Common myeloid progenitor, CD34-positive (primary cell): ENCODE data around the gene FAM168A.

ENCODE experiments used
- CTCF ChIA-PET: fragments of 350-600 bp; sonication (Branson Sonifier 250); formaldehyde crosslinking; loops from one replicate; lab custom pipeline; 2021; ENCODE audit warnings: antibody characterized with exemption; lab: Charles Lee
- POLR2A ChIA-PET: fragments of 350-600 bp; sonication (Branson Sonifier 250); formaldehyde crosslinking; loops from one replicate; lab custom pipeline; 2021; ENCODE audit warnings: antibody characterized with exemption; lab: Charles Lee
- DNase-seq, 3 donors: peaks; one replicate each; pipeline versions ENCODE4 v3.0.0 to v3.0.0-alpha.2; 2013
- H3K27ac ChIP-seq, 2 experiments: 1 replicate in 1 of 2; 2 replicates in 1 of 2; pipeline ENCODE4 v1.7.0; 2013; ENCODE audit warnings: inconsistent platforms in 2 of 2, low read length in 2 of 2, mild to moderate bottlenecking in 2 of 2, low read depth in 1 of 2, moderate library complexity in 1 of 2; ENCODE audit not compliant: severe bottlenecking in 2 of 2, insufficient read depth in 1 of 2, poor library complexity in 1 of 2
- H3K27me3 ChIP-seq, 5 experiments: replicated peaks in 2 of 5; 1 replicate in 3 of 5; 2 replicates in 2 of 5; pipeline versions ENCODE4 v1.6.1 to v1.7.0; 2013; ENCODE audit warnings: low read length in 4 of 5, mild to moderate bottlenecking in 2 of 5, moderate library complexity in 2 of 5, inconsistent platforms in 1 of 5; ENCODE audit not compliant: insufficient read depth in 5 of 5, control insufficient read depth in 4 of 5
- H3K36me3 ChIP-seq, 4 experiments: 1 replicate in 2 of 4; 2 replicates in 2 of 4; pipeline versions ENCODE4 v1.6.1 to v1.7.0; 2013; ENCODE audit warnings: low read length in 3 of 4, control low read depth in 1 of 4, mild to moderate bottlenecking in 1 of 4; ENCODE audit not compliant: control insufficient read depth in 4 of 4, insufficient read depth in 4 of 4
- H3K4me1 ChIP-seq, 4 experiments: 1 replicate in 3 of 4; 2 replicates in 1 of 4; pipeline versions ENCODE4 v1.6.1 to v1.7.1; 2013; ENCODE audit warnings: low read length in 3 of 4, mild to moderate bottlenecking in 3 of 4, control low read depth in 1 of 4, inconsistent platforms in 1 of 4, moderate library complexity in 1 of 4; ENCODE audit not compliant: control insufficient read depth in 4 of 4, insufficient read depth in 4 of 4; ENCODE audit errors: control extremely low read depth in 1 of 4
- H3K4me3 ChIP-seq, 7 experiments: 1 replicate in 4 of 7; 2 replicates in 3 of 7; pipeline versions ENCODE4 v1.5.1 to v1.7.0; 2013; ENCODE audit warnings: mild to moderate bottlenecking in 7 of 7, low read length in 6 of 7, moderate library complexity in 6 of 7, inconsistent platforms in 2 of 7, low read depth in 2 of 7, control low read depth in 1 of 7; ENCODE audit not compliant: insufficient read depth in 4 of 7, control insufficient read depth in 1 of 7; ENCODE audit errors: extremely low read depth in 1 of 7
- H3K9me3 ChIP-seq, 5 experiments: 1 replicate in 4 of 5; 2 replicates in 1 of 5; pipeline versions ENCODE4 v1.6.1 to v1.7.1; 2013; ENCODE audit warnings: low read length in 4 of 5, mild to moderate bottlenecking in 2 of 5, inconsistent platforms in 1 of 5, low read depth in 1 of 5, moderate library complexity in 1 of 5; ENCODE audit not compliant: control insufficient read depth in 4 of 5, insufficient read depth in 2 of 5; ENCODE audit errors: control extremely low read depth in 1 of 5
- WGBS: methylation state at CpG from one replicate; pipeline ENCODE4 v1.1.5; 2013; ENCODE audit not compliant: insufficient coverage; 5-methylcytosine and 5-hydroxymethylcytosine counted together

FAM168A gene

DNA sequence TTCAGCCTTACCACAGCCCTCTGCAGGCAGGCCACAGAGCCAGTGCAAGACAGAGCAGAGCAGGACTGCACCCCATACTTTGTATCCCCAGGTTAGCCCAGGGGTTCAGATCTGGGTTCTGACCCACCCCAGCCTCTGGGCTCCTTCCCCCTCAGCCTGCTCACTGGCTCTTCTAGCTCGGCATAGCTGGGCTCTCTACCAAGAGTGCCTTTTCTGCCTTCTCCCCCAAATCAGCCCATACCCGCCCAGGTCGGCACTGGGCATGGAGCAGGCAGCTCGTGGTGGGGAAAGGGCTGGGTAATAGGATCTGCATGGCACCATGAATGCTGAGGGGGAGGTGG is 213.4 kb downstream of the FAM168A start:
- no peak for DNase-seq
- H3K9me3 ChIP-seq, result no peaks in the 10 kb centered on the region
- peak overlapping the region in 3 of 7 experiments; percentile 11 to 42 (median 33) for H3K4me3 ChIP-seq
- peaks cover 0 to 52% (median 0%) of the 10 kb centered on the region in 4 experiments for H3K36me3 ChIP-seq
- WGBS, result 27% methylated on average over 3 of the region's 4 CpGs
- H3K27ac ChIP-seq, result peak overlapping the region in 1 of 2 experiments; percentile 81
- H3K4me1 ChIP-seq, result peaks cover 12 to 100% (median 99%) of the 10 kb centered on the region in 4 experiments
- H3K27me3 ChIP-seq, result no peaks in the 10 kb centered on the region
- ChIA-PET POLR2A (interaction anchor here (0.7 to 1.5 kb wide), 3 partner anchors 8 to 61 kb away, joined by 3 to 17 read pairs (median 5); partner anchors contain the start of gene RELT), CTCF (interaction anchor here (0.9 to 2.2 kb wide), 9 partner anchors 9 to 79 kb away, joined by 3 to 15 read pairs (median 4); no protein-coding TSS in a partner anchor)

GRCh38 chr11:73384125-73384441 is 213.8 kb downstream of the FAM168A start:
- Histone ChIP-seq H3K36me3 (peaks cover 0 to 52% (median 0%) of the 10 kb centered on the region in 4 experiments), H3K4me1 (peaks cover 12 to 100% (median 99%) of the 10 kb centered on the region in 4 experiments), H3K27ac (peak overlapping the region in 1 of 2 experiments; percentile 15), H3K4me3 (peak overlapping the region in 1 of 7 experiments; percentile 11), H3K27me3 (no peaks in the 10 kb centered on the region), H3K9me3 (no peaks in the 10 kb centered on the region)
- ChIA-PET POLR2A (interaction anchor here (0.7 kb wide), 1 partner anchor 8 kb away, joined by 3 read pairs; no protein-coding TSS in a partner anchor), CTCF (interaction anchor here (0.9 to 2.2 kb wide), 7 partner anchors 9 to 79 kb away, joined by 3 to 15 read pairs (median 4); no protein-coding TSS in a partner anchor)
- 100% methylated on average over 6 of the region's 7 CpGs for WGBS
- no peak for DNase-seq

- no peak for DNase-seq
- POLR2A ChIA-PET, result interaction anchor here (0.5 to 0.9 kb wide), 3 partner anchors 9 to 922 kb away, joined by 3 to 5 read pairs (median 3); no protein-coding TSS in a partner anchor
- peak overlapping the region; percentile 15 to 41 for H3K27ac ChIP-seq
These were observed 214.4 kb downstream of the FAM168A start for GRCh38 chr11:73383249-73384124.

DNA sequence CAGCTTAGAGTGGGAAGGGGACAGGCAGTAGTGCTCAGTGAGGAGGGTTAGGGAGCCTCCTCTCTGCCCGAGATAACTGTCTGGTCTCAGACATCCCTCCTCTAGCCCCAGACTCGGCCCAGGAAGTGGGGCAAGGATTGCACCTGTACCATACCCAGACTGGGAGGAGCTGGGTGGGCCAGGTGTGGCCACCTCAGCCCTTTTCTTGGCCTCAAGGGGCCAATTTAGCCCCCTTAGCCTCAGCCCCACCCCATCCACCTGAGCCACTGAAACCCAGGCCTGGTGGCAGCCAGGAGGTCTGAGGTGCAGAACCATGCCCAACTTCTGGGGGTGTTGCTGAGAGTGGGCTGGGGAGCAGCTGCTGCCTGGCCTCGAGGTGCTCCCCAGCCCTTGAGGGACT is 215.2 kb downstream of the FAM168A start:
- WGBS, result 65% methylated on average over 3 of the region's 3 CpGs
- H3K27ac ChIP-seq, result peak overlapping the region in 1 of 2 experiments; percentile 41
- no peaks in the 10 kb centered on the region for H3K9me3 ChIP-seq
- no peak for DNase-seq
- H3K27me3 ChIP-seq, result no peaks in the 10 kb centered on the region
- H3K4me1 ChIP-seq, result peaks cover 14 to 100% (median 99%) of the 10 kb centered on the region in 4 experiments
- ChIA-PET POLR2A (interaction anchor here (0.5 to 0.9 kb wide), 2 partner anchors 9 to 921 kb away, joined by 3 to 5 read pairs; no protein-coding TSS in a partner anchor), CTCF (interaction anchor here (0.8 to 1.6 kb wide), 11 partner anchors 10 to 110 kb away, joined by 3 to 7 read pairs (median 3); no protein-coding TSS in a partner anchor)
- peak overlapping the region in 1 of 7 experiments; percentile 14 for H3K4me3 ChIP-seq
- peaks cover 0 to 49% (median 0%) of the 10 kb centered on the region in 4 experiments for H3K36me3 ChIP-seq

More at GRCh38 chr11:73383249-73384124, 214.4 kb downstream of the FAM168A start:
- CTCF ChIA-PET, result interaction anchor here (0.9 to 2.2 kb wide), 13 partner anchors 9 to 76 kb away, joined by 3 to 15 read pairs (median 4); no protein-coding TSS in a partner anchor
- Histone ChIP-seq H3K9me3 (no peaks in the 10 kb centered on the region), H3K27me3 (no peaks in the 10 kb centered on the region), H3K36me3 (peaks cover 0 to 54% (median 0%) of the 10 kb centered on the region in 4 experiments), H3K4me3 (peak overlapping the region in 2 of 7 experiments; percentile 10 to 14), H3K4me1 (peaks cover 14 to 100% (median 99%) of the 10 kb centered on the region in 4 experiments)
- 92% methylated on average over 4 of the region's 9 CpGs for WGBS

DNA sequence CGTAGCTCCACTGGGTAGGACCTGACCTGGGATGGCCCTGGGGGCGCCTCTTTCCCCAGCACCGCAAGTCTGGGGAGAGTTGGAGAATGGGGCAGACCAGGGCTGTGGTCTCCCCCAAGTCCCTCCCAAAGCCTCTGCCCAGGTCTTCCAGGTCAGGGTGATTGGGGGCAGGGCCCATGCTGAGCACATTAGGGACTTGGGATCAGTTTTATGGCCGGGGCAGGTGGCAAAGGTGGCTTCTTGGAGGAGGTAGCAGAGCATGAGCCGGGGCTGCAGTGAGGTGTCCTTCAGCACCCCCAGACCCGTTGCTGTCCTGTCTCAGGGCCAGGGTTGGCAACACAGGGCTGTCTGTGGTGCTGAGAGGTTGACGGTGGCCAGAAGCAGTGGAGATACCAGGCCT is 215.7 kb downstream of the FAM168A start:
- ChIA-PET CTCF (interaction anchor here (0.8 to 1.4 kb wide), 5 partner anchors 9 to 223 kb away, joined by 3 to 5 read pairs (median 3); no protein-coding TSS in a partner anchor), POLR2A (no interaction called here)
- peaks cover 14 to 100% (median 99%) of the 10 kb centered on the region in 4 experiments for H3K4me1 ChIP-seq
- no peak for DNase-seq
- peaks cover 0 to 49% (median 0%) of the 10 kb centered on the region in 4 experiments for H3K36me3 ChIP-seq
- H3K9me3 ChIP-seq, result no peaks in the 10 kb centered on the region
- no peaks in the 10 kb centered on the region for H3K27me3 ChIP-seq
- H3K27ac ChIP-seq, result peak overlapping the region in 1 of 2 experiments; percentile 41
- WGBS, result 96% methylated on average over 7 of the region's 7 CpGs
- no peak overlapping the region for H3K4me3 ChIP-seq

GRCh38 chr11:73381589-73381988 is 216.3 kb downstream of the FAM168A start:
- peaks cover 14 to 100% (median 97%) of the 10 kb centered on the region in 4 experiments for H3K4me1 ChIP-seq
- POLR2A ChIA-PET, result no interaction called here
- H3K4me3 ChIP-seq, result no peak overlapping the region
- no peak overlapping the region for H3K27ac ChIP-seq
- CTCF ChIA-PET, result interaction anchor here (0.7 to 1.3 kb wide), 3 partner anchors 8 to 223 kb away, joined by 3 to 4 read pairs (median 3); no protein-coding TSS in a partner anchor
- peaks cover 0 to 48% (median 0%) of the 10 kb centered on the region in 4 experiments for H3K36me3 ChIP-seq
- no peak for DNase-seq
- H3K9me3 ChIP-seq, result no peaks in the 10 kb centered on the region
- WGBS, result 56% methylated on average over 6 of the region's 6 CpGs
- H3K27me3 ChIP-seq, result no peaks in the 10 kb centered on the region
